GM06990 (cell line): ENCODE data around the gene DST.
"Not testable (repeated sequence)": the region's sequence is repeated elsewhere in the genome, so short reads cannot be mapped to it uniquely, and the experiment has no call there.

Source experiments
- DNase-seq: peaks from one replicate; pipeline ENCODE4 v3.0.0-alpha.2; 2011; ENCODE audit not compliant: insufficient read length; ENCODE audit errors: extremely low read depth
- H3K27me3 ChIP-seq: replicated peaks from 2 replicates; pipeline ENCODE4 v1.6.0; 2011; ENCODE audit warnings: low read length; ENCODE audit not compliant: control insufficient read depth, insufficient read depth
- H3K36me3 ChIP-seq: 2 replicates; pipeline ENCODE4 v1.5.1; 2011; ENCODE audit warnings: low read length; ENCODE audit not compliant: control insufficient read depth, insufficient read depth
- H3K4me3 ChIP-seq: replicated peaks from 2 replicates; pipeline ENCODE4 v1.5.1; 2011; ENCODE audit warnings: low read depth, mild to moderate bottlenecking, control low read depth, low read length
- TF ChIP-seq, protein P1 (sequence below): IDR thresholded peaks from 2 replicates; pipeline ENCODE4 v1.5.1; 2011; ENCODE audit warnings: low read length, control low read depth, mild to moderate bottlenecking, inconsistent platforms; ENCODE audit not compliant: insufficient read depth, poor library complexity, severe bottlenecking

The DST gene

DNA sequence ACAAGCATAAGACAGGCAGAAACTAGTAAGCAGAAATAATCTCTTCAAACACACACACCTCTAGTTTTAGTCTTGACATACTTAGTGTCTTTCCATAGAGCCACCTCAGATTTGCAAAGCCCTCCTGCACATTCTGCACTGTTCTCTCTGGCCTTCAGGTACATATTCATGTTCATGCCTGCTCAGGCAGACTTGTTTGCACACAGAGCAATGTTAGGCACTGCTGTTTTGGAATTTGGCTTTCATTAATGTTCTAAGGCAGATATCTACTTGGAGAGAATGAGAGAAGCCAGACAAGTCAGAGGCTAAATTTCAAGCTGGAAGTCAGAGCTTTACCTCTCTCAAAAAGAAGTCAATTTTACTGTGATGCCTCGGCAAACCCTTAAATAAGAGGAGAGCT is 21.3 kb upstream of the DST start:
- no peak overlapping the region for H3K4me3 ChIP-seq
- TF ChIP-seq, protein P1, sequence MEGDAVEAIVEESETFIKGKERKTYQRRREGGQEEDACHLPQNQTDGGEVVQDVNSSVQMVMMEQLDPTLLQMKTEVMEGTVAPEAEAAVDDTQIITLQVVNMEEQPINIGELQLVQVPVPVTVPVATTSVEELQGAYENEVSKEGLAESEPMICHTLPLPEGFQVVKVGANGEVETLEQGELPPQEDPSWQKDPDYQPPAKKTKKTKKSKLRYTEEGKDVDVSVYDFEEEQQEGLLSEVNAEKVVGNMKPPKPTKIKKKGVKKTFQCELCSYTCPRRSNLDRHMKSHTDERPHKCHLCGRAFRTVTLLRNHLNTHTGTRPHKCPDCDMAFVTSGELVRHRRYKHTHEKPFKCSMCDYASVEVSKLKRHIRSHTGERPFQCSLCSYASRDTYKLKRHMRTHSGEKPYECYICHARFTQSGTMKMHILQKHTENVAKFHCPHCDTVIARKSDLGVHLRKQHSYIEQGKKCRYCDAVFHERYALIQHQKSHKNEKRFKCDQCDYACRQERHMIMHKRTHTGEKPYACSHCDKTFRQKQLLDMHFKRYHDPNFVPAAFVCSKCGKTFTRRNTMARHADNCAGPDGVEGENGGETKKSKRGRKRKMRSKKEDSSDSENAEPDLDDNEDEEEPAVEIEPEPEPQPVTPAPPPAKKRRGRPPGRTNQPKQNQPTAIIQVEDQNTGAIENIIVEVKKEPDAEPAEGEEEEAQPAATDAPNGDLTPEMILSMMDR = no peak
- no peak for DNase-seq

DNA sequence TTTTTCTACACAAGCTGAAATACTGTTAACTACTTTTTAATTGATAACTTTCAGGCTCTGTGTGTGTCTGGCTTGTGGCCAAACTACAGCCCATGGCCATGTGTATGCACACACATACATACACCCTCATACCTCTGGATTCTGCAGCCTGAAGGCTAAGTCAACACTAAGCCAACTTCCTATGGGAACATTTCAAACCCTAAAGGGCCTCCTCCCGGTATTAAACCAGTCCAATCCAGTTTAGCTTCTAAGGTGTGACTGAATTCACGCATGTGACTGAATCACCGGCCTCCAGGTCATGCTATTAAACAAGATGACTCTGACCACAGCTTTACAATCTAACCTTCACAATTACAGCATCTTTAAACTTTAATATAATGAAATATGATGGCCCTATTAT is 20.7 kb upstream of the DST start:
- DNase-seq = no peak
- TF ChIP-seq, protein P1 = no peak
- no peak overlapping the region for H3K4me3 ChIP-seq
- H3K27me3 ChIP-seq = no peaks in the 10 kb centered on the region
- H3K36me3 ChIP-seq = peaks cover 1% of the 10 kb centered on the region; the same call in 1 of the 2 replicates

More for the DNA sequence above, 21.3 kb upstream of the DST start:
- Histone ChIP-seq H3K27me3 (no peaks in the 10 kb centered on the region), H3K36me3 (peaks cover 1% of the 10 kb centered on the region; the same call in 1 of the 2 replicates)

DNA sequence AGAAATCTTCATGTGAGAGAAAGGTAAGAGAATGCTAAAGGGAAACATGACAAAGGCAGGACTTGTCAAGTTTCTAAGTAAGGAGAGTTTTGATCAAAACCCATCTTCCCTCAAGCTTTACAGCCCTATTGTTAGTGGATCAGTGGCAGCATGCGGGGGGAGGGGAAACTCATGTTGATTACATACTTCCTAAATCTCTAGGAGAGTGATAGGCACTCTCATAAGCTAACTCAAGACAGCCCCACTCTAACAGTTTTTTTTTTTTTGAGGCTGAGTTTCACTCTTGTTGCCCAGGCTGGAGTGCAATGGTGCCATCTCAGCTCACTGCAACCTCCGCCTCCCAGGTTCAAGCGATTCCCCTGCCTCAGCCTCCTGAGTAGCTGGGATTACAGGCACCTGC is 18.6 kb upstream of the DST start:
- not testable (repeated sequence) for DNase-seq, H3K4me3 ChIP-seq, H3K36me3 ChIP-seq, H3K27me3 ChIP-seq

DNA sequence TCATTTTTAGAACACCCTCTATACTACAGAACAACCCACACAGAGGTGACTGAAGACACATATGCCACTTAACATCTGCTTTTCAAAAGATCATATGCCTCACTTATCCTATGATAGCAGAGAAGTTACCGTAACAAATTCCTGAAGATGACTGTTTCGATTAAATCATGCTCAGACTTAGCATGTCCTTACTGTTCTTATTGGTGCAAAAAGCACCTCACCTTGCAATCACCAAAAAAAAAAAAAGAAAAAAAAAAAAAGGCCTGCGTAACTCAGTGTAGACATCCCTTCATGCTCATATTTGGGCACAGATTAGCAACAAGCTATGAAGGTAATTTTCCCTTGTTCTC is 17.7 kb upstream of the DST start:
- DNase-seq = no peak
- Histone ChIP-seq H3K36me3 (peaks cover 1% of the 10 kb centered on the region; the same call in 1 of the 2 replicates), H3K4me3 (no peak overlapping the region), H3K27me3 (no peaks in the 10 kb centered on the region)
- TF ChIP-seq, protein P1 = no peak

DNA sequence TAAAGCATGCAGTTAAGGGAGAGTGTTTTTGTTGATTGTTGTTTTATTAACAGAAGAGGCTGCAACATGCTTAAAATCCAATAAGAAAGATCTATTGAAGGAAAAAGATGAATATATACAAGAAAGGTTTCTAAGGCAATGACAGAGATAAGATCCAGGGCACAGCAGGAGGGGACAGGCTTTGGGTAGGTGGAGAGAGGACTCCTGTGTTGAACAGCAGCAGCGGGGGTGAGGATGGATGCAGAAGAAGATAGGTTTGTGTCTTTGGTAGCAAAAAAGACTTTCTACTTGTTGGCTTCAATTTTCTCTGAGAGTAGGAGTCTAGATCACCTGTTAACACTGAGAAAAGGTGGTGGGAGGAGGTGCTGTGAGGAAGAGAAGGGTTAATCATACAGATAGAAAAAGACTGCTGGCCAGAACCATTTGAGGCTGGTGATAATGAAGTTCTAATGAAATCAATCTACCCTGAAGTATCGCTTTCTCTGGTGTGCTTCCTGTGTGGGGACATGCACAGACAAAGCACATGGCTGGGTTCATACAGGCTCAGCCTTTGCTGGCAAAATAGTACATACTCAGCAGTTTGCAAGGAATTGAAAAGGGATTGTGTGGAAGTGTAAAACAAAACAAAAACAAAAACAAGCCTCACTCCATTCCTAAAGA is 17.2 kb upstream of the DST start:
- DNase-seq = peak; percentile 35
- TF ChIP-seq, protein P1 = no peak
- H3K4me3 ChIP-seq = no peak overlapping the region
- peaks cover 1% of the 10 kb centered on the region; the same call in 1 of the 2 replicates for H3K36me3 ChIP-seq
- H3K27me3 ChIP-seq = no peaks in the 10 kb centered on the region

DNA sequence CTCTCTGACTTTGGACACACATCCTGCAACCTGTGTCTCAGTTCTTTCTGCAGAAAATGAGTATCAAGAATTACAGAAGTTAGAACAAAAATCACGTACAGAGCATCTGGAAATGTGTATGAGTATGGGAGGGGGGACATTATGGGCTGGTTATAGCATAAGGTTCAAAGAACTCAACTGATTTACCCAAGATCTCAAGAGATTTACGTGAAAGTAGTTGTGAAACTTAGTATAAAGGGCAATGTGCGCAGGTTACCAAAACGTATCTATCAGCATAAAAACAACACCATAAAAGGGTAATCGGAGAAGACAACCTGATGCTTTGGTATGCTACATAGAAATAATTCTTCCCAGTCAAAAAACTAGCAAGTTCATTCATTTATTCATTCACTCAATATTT is 15.6 kb upstream of the DST start:
- Histone ChIP-seq H3K36me3 (no peaks in the 10 kb centered on the region), H3K27me3 (no peaks in the 10 kb centered on the region), H3K4me3 (no peak overlapping the region)
- TF ChIP-seq, protein P1 = no peak
- no peak for DNase-seq
